ENCODE results near the gene ASB6.

ASB6 gene

DNA sequence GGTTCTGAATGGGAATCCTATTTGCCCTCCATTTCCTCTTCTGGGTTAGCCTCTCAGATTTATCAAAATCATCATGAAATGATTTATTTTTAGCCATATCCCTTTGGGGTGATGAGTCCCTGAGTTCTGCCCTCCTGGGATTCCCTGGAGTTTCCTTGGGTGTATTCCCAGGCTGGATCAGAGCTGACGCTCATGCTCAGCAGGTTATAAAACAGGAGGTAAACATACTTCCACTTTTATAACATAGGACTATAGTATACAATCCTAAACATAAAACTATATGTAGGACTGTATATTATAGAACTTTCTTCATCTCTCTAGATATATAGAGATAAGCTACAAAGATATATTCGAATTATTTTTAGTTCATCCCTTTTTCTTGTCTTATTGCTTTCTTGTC lies 19.1 kb upstream of the ASB6 start:
- Histone ChIP-seq H3K4me3 (ENCODE audit: insufficient read depth, low read length, poor library complexity, severe bottlenecking) (no peak overlapping the region), H3K27ac (ENCODE audit: low read depth, low read length) (no peak overlapping the region), H3K9me3 (ENCODE audit: insufficient read depth, low read length) (no peaks in the 10 kb centered on the region), H3K36me3 (ENCODE audit: low read length) (no peaks in the 10 kb centered on the region), H3K9ac (ENCODE audit: low read length) (no peak overlapping the region), H3K27me3 (ENCODE audit: low read length) (no peaks in the 10 kb centered on the region), H3K4me2 (ENCODE audit: low read depth, low read length, poor library complexity, severe bottlenecking) (no peak overlapping the region), H3K9me2 (replicated peaks; ENCODE audit: insufficient read depth, low read length) (no peaks in the 10 kb centered on the region), H2AFZ (ENCODE audit: low read depth, low read length, severe bottlenecking) (no peak overlapping the region), H3F3A (ENCODE audit: insufficient read depth) (no peaks in the 10 kb centered on the region), H3K79me2 (ENCODE audit: insufficient read depth, low read length) (no peaks in the 10 kb centered on the region), H4K20me1 (ENCODE audit: low read depth, low read length) (no peaks in the 10 kb centered on the region)
- no peak for TF ChIP-seq CTCF (IDR thresholded peaks at IDR 0.05; ENCODE audit: insufficient read depth, low read length, poor library complexity, severe bottlenecking)
- TF ChIP-seq EZH2phosphoT487 (conservative IDR thresholded peaks at IDR 0.05; ENCODE audit: low read length): no peak

- H3K9ac ChIP-seq (ENCODE audit: low read length): no peak overlapping the region
- H3F3A ChIP-seq (ENCODE audit: insufficient read depth): no peaks in the 10 kb centered on the region
- no peaks in the 10 kb centered on the region for H3K9me2 ChIP-seq (replicated peaks; ENCODE audit: insufficient read depth, low read length)
- no peaks in the 10 kb centered on the region for H3K79me2 ChIP-seq (ENCODE audit: insufficient read depth, low read length)
- no peaks in the 10 kb centered on the region for H3K27me3 ChIP-seq (ENCODE audit: low read length)
- no peak overlapping the region for H3K4me2 ChIP-seq (ENCODE audit: low read depth, low read length, poor library complexity, severe bottlenecking)
- no peaks in the 10 kb centered on the region for H3K36me3 ChIP-seq (ENCODE audit: low read length)
- H3K9me3 ChIP-seq (ENCODE audit: insufficient read depth, low read length): no peaks in the 10 kb centered on the region
- H4K20me1 ChIP-seq (ENCODE audit: low read depth, low read length): no peaks in the 10 kb centered on the region
- TF ChIP-seq EZH2phosphoT487 (conservative IDR thresholded peaks at IDR 0.05; ENCODE audit: low read length) (no peak), CTCF (IDR thresholded peaks at IDR 0.05; ENCODE audit: insufficient read depth, low read length, poor library complexity, severe bottlenecking) (no peak)
- H2AFZ ChIP-seq (ENCODE audit: low read depth, low read length, severe bottlenecking): no peak overlapping the region
- no peak overlapping the region for H3K4me3 ChIP-seq (ENCODE audit: insufficient read depth, low read length, poor library complexity, severe bottlenecking)
- no peak overlapping the region for H3K27ac ChIP-seq (ENCODE audit: low read depth, low read length)
Observed at GRCh38 chr9:129656795-129657390, 14.9 kb upstream of the ASB6 start.

DNA sequence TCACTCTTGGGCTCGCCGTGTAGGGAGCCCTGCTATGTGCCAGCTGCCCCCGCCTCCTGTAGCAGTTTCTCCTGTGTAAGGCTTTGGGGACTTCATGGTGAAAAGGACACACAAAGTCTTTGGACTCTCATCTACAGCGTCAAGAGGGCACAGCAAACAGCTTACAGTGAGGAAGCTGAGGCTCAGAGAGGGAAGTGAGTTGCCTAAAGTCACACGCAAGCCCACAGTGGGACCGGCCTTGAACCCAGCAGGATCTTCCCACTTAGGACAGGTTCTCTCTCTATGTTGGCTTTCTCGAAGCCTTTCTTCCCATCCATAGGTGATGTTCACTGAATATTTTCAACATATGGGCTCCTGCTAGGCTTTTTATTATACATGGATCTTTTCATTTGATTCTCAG lies 13.7 kb upstream of the ASB6 start:
- Histone ChIP-seq H2AFZ (ENCODE audit: low read depth, low read length, severe bottlenecking) (no peak overlapping the region), H3K9ac (ENCODE audit: low read length) (no peak overlapping the region), H3K9me2 (replicated peaks; ENCODE audit: insufficient read depth, low read length) (no peaks in the 10 kb centered on the region), H3K27me3 (ENCODE audit: low read length) (no peaks in the 10 kb centered on the region), H3K4me2 (ENCODE audit: low read depth, low read length, poor library complexity, severe bottlenecking) (no peak overlapping the region), H3K36me3 (ENCODE audit: low read length) (no peaks in the 10 kb centered on the region), H3F3A (ENCODE audit: insufficient read depth) (no peaks in the 10 kb centered on the region), H4K20me1 (ENCODE audit: low read depth, low read length) (no peaks in the 10 kb centered on the region), H3K9me3 (ENCODE audit: insufficient read depth, low read length) (no peaks in the 10 kb centered on the region), H3K27ac (ENCODE audit: low read depth, low read length) (no peak overlapping the region), H3K4me3 (ENCODE audit: insufficient read depth, low read length, poor library complexity, severe bottlenecking) (no peak overlapping the region), H3K79me2 (ENCODE audit: insufficient read depth, low read length) (no peaks in the 10 kb centered on the region)
- no peak for TF ChIP-seq EZH2phosphoT487 (conservative IDR thresholded peaks at IDR 0.05; ENCODE audit: low read length)
- no peak for TF ChIP-seq CTCF (IDR thresholded peaks at IDR 0.05; ENCODE audit: insufficient read depth, low read length, poor library complexity, severe bottlenecking)

All from SU-DHL-6 (cell line).